Endothelial cell of umbilical vein (primary cell): ENCODE data around the gene MARK4. TPM values are rescaled to one million over a fixed set of nuclear protein-coding genes. Genes with fewer than 3 reads are reported as not detected.
"Not testable (repeated sequence)": the region's sequence is repeated elsewhere in the genome, so short reads cannot be mapped to it uniquely, and the experiment has no call there.

Experiments
- BruUV-seq: library from RNA; stranded (reverse); fragments of 400-500 nt; replicated peaks from 2 replicates; lab custom pipeline; 2021; lab: Mats Ljungman, UMichigan
- CTCF ChIA-PET: fragments of 300-600, 350-600 bp; sonication (Branson Sonifier 250); formaldehyde crosslinking; loops from one replicate; lab custom pipeline; 2021; ENCODE audit warnings: antibody characterized with exemption, inconsistent platforms; lab: Charles Lee
- POLR2A ChIA-PET: fragments of 300-600, 350-600 bp; sonication (Branson Sonifier 250); formaldehyde crosslinking; loops from one replicate; lab custom pipeline; 2021; ENCODE audit warnings: antibody characterized with exemption, inconsistent platforms; lab: Charles Lee
- DNase-seq: peaks from one replicate; pipeline ENCODE4 v3.0.0-alpha.2; 2011; ENCODE audit warnings: low read depth, low spot score
- FAIRE-seq: peaks from 2 replicates; lab custom pipeline; 2011; peaks lifted over from hg19 to GRCh38; lab: Jason Lieb, UNC
- H2AFZ ChIP-seq: 2 replicates; pipeline ENCODE4 v1.6.0; 2012; ENCODE audit warnings: low read depth, low read length, control low read depth, inconsistent platforms
- H3K27ac ChIP-seq: 2 replicates; pipeline ENCODE4 v1.5.1; 2011; ENCODE audit warnings: low read depth, mild to moderate bottlenecking, control low read depth, low read length, moderate library complexity; ENCODE audit not compliant: insufficient read depth
- H3K27me3 ChIP-seq, 2 experiments: 2 replicates each; pipeline versions ENCODE4 v1.6.0 to v1.6.1; 2011; ENCODE audit warnings: low read length in 2 of 2, mixed read lengths in 1 of 2; ENCODE audit not compliant: control insufficient read depth in 2 of 2, insufficient read depth in 2 of 2
- H3K36me3 ChIP-seq, 2 experiments: 2 replicates in 1 of 2; 3 replicates in 1 of 2; pipeline ENCODE4 v1.5.1; 2011; ENCODE audit warnings: low read length in 2 of 2, mild to moderate bottlenecking in 1 of 2, moderate library complexity in 1 of 2; ENCODE audit not compliant: control insufficient read depth in 2 of 2, insufficient read depth in 2 of 2; ENCODE audit errors: extremely low read depth in 1 of 2
- H3K4me1 ChIP-seq: 3 replicates; pipeline ENCODE4 v1.5.1; 2011; ENCODE audit warnings: mild to moderate bottlenecking, low read length; ENCODE audit not compliant: control insufficient read depth, insufficient read depth; ENCODE audit errors: extremely low read depth
- H3K4me2 ChIP-seq: 2 replicates; pipeline ENCODE4 v1.6.1; 2011; ENCODE audit warnings: low read length, control low read depth, mixed read lengths; ENCODE audit not compliant: insufficient read depth
- H3K4me3 ChIP-seq, 3 experiments: fragments of 200-600 bp in 1 of 3; sonication (generic), shearing (Covaris generic) in 1 of 3; replicated peaks in 1 of 3; 2 replicates each; pipeline ENCODE4 v1.5.1; 2011 to 2016; ENCODE audit warnings: control low read depth in 3 of 3, low read length in 3 of 3, mild to moderate bottlenecking in 2 of 3, inconsistent platforms in 1 of 3, low read depth in 1 of 3, moderate library complexity in 1 of 3; ENCODE audit not compliant: insufficient read depth in 1 of 3
- H3K79me2 ChIP-seq: 2 replicates; pipeline ENCODE4 v1.6.0; 2012; ENCODE audit warnings: low read length, inconsistent platforms; ENCODE audit not compliant: control insufficient read depth, insufficient read depth
- H3K9ac ChIP-seq: replicated peaks from 2 replicates; pipeline ENCODE3; 2011; ENCODE audit warnings: low read length, control low read depth; ENCODE audit not compliant: insufficient read depth; ENCODE audit errors: extremely low read depth
- H3K9me1 ChIP-seq: replicated peaks from 3 replicates; pipeline ENCODE4 v1.6.0; 2011; ENCODE audit warnings: mild to moderate bottlenecking, low read length; ENCODE audit not compliant: control insufficient read depth, insufficient read depth; ENCODE audit errors: extremely low read depth
- H3K9me3 ChIP-seq: replicated peaks from 2 replicates; pipeline ENCODE4 v1.5.1; 2012; ENCODE audit warnings: low read length, inconsistent platforms; ENCODE audit not compliant: control insufficient read depth, insufficient read depth
- H4K20me1 ChIP-seq: replicated peaks from 2 replicates; pipeline ENCODE3; 2011; ENCODE audit warnings: mild to moderate bottlenecking, low read length; ENCODE audit not compliant: control insufficient read depth, insufficient read depth; ENCODE audit errors: extremely low read depth
- EZH2 ChIP-seq: IDR thresholded peaks from 2 replicates; pipeline ENCODE4 v1.6.1; 2012; ENCODE audit warnings: borderline replicate concordance, low read depth, mild to moderate bottlenecking, moderate library complexity, low read length, inconsistent platforms; ENCODE audit not compliant: severe bottlenecking
- FOS ChIP-seq: IDR thresholded peaks from 2 replicates; pipeline ENCODE4 v1.6.1; 2011; ENCODE audit warnings: mild to moderate bottlenecking, low read length, moderate library complexity, borderline replicate concordance; ENCODE audit not compliant: insufficient read depth
- GATA2 ChIP-seq: IDR thresholded peaks from 2 replicates; pipeline ENCODE4 v1.7.0; 2011; ENCODE audit warnings: low read depth, mild to moderate bottlenecking, moderate library complexity, mixed read lengths, low read length; ENCODE audit not compliant: insufficient read length, insufficient read depth
- JUN ChIP-seq: IDR thresholded peaks from 2 replicates; pipeline ENCODE4 v1.6.1; 2011; ENCODE audit warnings: borderline replicate concordance, low read depth; ENCODE audit not compliant: insufficient read length, insufficient read depth
- MYC ChIP-seq: IDR thresholded peaks from one replicate; pipeline ENCODE4 v1.6.1; 2011; ENCODE audit warnings: mild to moderate bottlenecking, low read depth, low read length
- POLR2A ChIP-seq: IDR thresholded peaks from 2 replicates; pipeline ENCODE4 v1.6.1; 2012; ENCODE audit warnings: low read depth, mild to moderate bottlenecking, control low read depth, low read length
- POLR2AphosphoS5 ChIP-seq: IDR thresholded peaks from 2 replicates; pipeline ENCODE4 v1.6.1; 2012; ENCODE audit warnings: low read depth, mild to moderate bottlenecking, control low read depth, low read length, moderate library complexity; ENCODE audit not compliant: insufficient read depth
- dilution Hi-C: fragments of 300-500 bp; cut with MboI; formaldehyde crosslinking; loops from one replicate; pipeline ENCODE4 v1.15.0; 2019; ENCODE audit warnings: low sequenced_read_pairs; ENCODE audit not compliant: extremely low pct_ligation_motif_present
- intact Hi-C: fragments of 100-400 bp; cut with micrococcal nuclease; formaldehyde crosslinking; loops from one replicate; pipeline ENCODE4 v1.10.0; 2022
- polyA plus RNA-seq, 4 experiments: library from polyadenylated mRNA; depleted of rRNA in 3 of 4; stranded (reverse) in 3 of 4; unstranded in 1 of 4; fragments of >200 nt; gene quantifications; 2 replicates each; pipeline versions ENCODE4 v1.2.1 to v1.2.3, GENCODE V29; 2011 to 2012; ENCODE audit warnings: missing spikeins in 1 of 4
- total RNA-seq: library from RNA; stranded (reverse); gene quantifications from 2 replicates; pipeline ENCODE4 v1.2.3, GENCODE V29; 2021
- TF ChIP-seq, protein P1 (sequence below): IDR thresholded peaks from 2 replicates; pipeline ENCODE4 v1.6.1; 2011; ENCODE audit not compliant: insufficient read depth, insufficient read length
- TF ChIP-seq, protein P2 (sequence below), 2 donors: IDR thresholded peaks; 1 replicate in 1 of 2; 2 replicates in 1 of 2; pipeline ENCODE4 v1.5.1; 2011; ENCODE audit warnings: low read length in 2 of 2, mild to moderate bottlenecking in 2 of 2, moderate library complexity in 2 of 2, control low read depth in 1 of 2, inconsistent platforms in 1 of 2, low read depth in 1 of 2; ENCODE audit not compliant: insufficient read depth in 1 of 2; ENCODE audit errors: extremely low read depth in 1 of 2

MARK4 gene
- total and polyA plus RNA-seq, 2 donors (not counting 3 experiments of a cell fraction or from before 2014, with no cell fraction given), result 13.9 to 51.6 TPM

DNA sequence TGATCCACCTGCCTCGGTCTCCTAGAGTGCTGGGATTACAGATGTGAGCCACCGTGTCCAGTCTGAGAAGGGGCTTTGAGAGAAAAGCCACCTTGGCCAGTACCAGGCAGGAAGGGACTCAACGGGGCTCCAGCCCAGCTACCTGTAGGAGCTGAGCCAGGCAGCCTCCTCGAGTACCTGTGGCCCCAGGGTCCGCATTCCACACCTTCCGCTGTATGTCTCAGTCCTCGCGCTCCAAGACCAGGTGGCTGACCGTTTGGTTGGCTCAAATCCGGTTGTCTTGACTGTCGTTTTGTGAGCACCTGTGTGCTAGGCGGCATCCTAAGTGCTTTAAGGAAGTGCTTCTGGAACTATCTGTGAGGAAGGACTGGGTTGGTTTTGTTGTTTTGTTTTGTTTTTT lies 16.2 kb downstream of the MARK4 start:
- dilution Hi-C loops, result no loop called here
- Histone ChIP-seq H3K4me3 (no peak overlapping the region), H3K9me1 (no peaks in the 10 kb centered on the region), H3K27me3 (no peaks in the 10 kb centered on the region), H3K36me3 (peaks cover 0 to 20% of the 10 kb centered on the region in 2 experiments), H2AFZ (no peak overlapping the region), H3K9ac (no peak overlapping the region), H3K79me2 (no peaks in the 10 kb centered on the region), H3K4me2 (no peak overlapping the region), H3K27ac (no peak overlapping the region), H3K4me1 (peaks cover 2% of the 10 kb centered on the region), H3K9me3 (no peaks in the 10 kb centered on the region), H4K20me1 (no peaks in the 10 kb centered on the region)
- DNase-seq, result no peak
- POLR2A ChIA-PET, result no interaction called here
- intact Hi-C loops, result no loop called here
- CTCF ChIA-PET, result no interaction called here
- TF ChIP-seq FOS (no peak), JUN (no peak), GATA2 (no peak), POLR2AphosphoS5 (no peak), POLR2A (no peak), MYC (no peak), EZH2 (no peak)
- TF ChIP-seq, protein P1, sequence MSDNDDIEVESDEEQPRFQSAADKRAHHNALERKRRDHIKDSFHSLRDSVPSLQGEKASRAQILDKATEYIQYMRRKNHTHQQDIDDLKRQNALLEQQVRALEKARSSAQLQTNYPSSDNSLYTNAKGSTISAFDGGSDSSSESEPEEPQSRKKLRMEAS, result no peak
- TF ChIP-seq, protein P2, sequence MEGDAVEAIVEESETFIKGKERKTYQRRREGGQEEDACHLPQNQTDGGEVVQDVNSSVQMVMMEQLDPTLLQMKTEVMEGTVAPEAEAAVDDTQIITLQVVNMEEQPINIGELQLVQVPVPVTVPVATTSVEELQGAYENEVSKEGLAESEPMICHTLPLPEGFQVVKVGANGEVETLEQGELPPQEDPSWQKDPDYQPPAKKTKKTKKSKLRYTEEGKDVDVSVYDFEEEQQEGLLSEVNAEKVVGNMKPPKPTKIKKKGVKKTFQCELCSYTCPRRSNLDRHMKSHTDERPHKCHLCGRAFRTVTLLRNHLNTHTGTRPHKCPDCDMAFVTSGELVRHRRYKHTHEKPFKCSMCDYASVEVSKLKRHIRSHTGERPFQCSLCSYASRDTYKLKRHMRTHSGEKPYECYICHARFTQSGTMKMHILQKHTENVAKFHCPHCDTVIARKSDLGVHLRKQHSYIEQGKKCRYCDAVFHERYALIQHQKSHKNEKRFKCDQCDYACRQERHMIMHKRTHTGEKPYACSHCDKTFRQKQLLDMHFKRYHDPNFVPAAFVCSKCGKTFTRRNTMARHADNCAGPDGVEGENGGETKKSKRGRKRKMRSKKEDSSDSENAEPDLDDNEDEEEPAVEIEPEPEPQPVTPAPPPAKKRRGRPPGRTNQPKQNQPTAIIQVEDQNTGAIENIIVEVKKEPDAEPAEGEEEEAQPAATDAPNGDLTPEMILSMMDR (IDR thresholded peaks at IDR 0.05; ENCODE audit: extremely low read depth in 1 of 2, insufficient read depth in 1 of 2, low read depth in 1 of 2, low read length in 2 of 2), result no peak
- no TSS peak for BruUV-seq
- no peak for FAIRE-seq

DNA sequence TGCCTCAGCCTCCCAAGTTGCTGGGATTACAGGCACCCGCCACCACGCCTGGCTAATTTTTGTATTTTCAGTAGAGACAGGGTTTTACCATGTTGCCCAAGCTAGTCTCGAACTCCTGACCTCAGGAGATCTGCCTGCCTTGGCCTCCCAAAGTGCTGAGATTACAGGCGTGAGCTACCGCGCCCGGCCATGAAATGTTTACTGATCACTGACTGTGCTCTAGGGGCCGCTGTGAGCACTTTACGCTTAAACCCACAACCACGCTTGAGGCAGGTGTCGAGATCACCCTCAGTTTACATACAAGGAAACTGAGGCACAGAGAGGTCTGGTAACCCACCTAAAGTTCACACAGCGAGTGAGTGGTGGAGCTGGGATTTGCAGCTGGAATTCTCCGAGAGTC lies 18.9 kb downstream of the MARK4 start:
- BruUV-seq, H3K27ac ChIP-seq, H3K9me3 ChIP-seq, H4K20me1 ChIP-seq, H3K27me3 ChIP-seq, dilution Hi-C loops, H3K4me3 ChIP-seq, intact Hi-C loops, DNase-seq, CTCF ChIA-PET, H3K79me2 ChIP-seq, H3K4me2 ChIP-seq, H3K9ac ChIP-seq, POLR2A ChIA-PET, H2AFZ ChIP-seq, FAIRE-seq, H3K9me1 ChIP-seq: not testable (repeated sequence)
- Histone ChIP-seq H3K36me3 (peaks cover 0 to 26% of the 10 kb centered on the region in 2 experiments), H3K4me1 (peaks cover 14% of the 10 kb centered on the region)
